Measurements from ENCODE around the gene PRDM12. TPM values are rescaled to one million over a fixed set of nuclear protein-coding genes. Genes with fewer than 3 reads are reported as not detected.

The PRDM12 gene
- total RNA-seq, 1 donor from 2014 or later: not detected

GRCh38 chr9:130670644-130671043, 6.2 kb downstream of the PRDM12 start:
- POLR2A ChIA-PET: no interaction called here
- no peak for TF ChIP-seq CTCF (IDR thresholded peaks at IDR 0.05)
- intact Hi-C loops (cut with micrococcal nuclease): no loop called here
- peaks cover 6% of the 10 kb centered on the region for H3K4me1 Mint-ChIP-seq
- CTCF ChIA-PET: no interaction called here
- DNase-seq: no peak
- no peaks in the 10 kb centered on the region for H3K36me3 Mint-ChIP-seq (ENCODE audit: low read depth)
- ATAC-seq (ENCODE audit: low read depth): no peak
- H3K27me3 Mint-ChIP-seq: peaks cover 26% of the 10 kb centered on the region
- H3K27ac Mint-ChIP-seq: no peak overlapping the region
- H3K9me3 Mint-ChIP-seq: no peaks in the 10 kb centered on the region
- H3K4me3 Mint-ChIP-seq: no peak overlapping the region

- intact Hi-C loops (cut with micrococcal nuclease): no loop called here
- CTCF ChIA-PET: no interaction called here
- H3K36me3 Mint-ChIP-seq (ENCODE audit: low read depth): no peaks in the 10 kb centered on the region
- H3K4me3 Mint-ChIP-seq: no peak overlapping the region
- no peak for TF ChIP-seq CTCF (IDR thresholded peaks at IDR 0.05)
- no peak overlapping the region for H3K27ac Mint-ChIP-seq
- H3K27me3 Mint-ChIP-seq: peaks cover 20% of the 10 kb centered on the region
- H3K4me1 Mint-ChIP-seq: no peaks in the 10 kb centered on the region
- no peak for ATAC-seq (ENCODE audit: low read depth)
- H3K9me3 Mint-ChIP-seq: no peaks in the 10 kb centered on the region
- POLR2A ChIA-PET: interaction anchor here (0.6 kb wide), 1 partner anchor 235 kb away, joined by 8 read pairs; no protein-coding TSS in a partner anchor
- DNase-seq: no peak
Observed at GRCh38 chr9:130672466-130672865, 8.1 kb downstream of the PRDM12 start.

GRCh38 chr9:130672933-130673615, 8.7 kb downstream of the PRDM12 start:
- ChIA-PET CTCF (no interaction called here), POLR2A (no interaction called here)
- intact Hi-C loops (cut with micrococcal nuclease): no loop called here
- no peak overlapping the region for H3K4me3 Mint-ChIP-seq
- no peaks in the 10 kb centered on the region for H3K4me1 Mint-ChIP-seq
- no peak for TF ChIP-seq CTCF (IDR thresholded peaks at IDR 0.05)
- H3K27ac Mint-ChIP-seq: no peak overlapping the region
- ATAC-seq (ENCODE audit: low read depth): no peak
- no peak for DNase-seq
- H3K9me3 Mint-ChIP-seq: no peaks in the 10 kb centered on the region
- H3K27me3 Mint-ChIP-seq: peaks cover 15% of the 10 kb centered on the region
- no peaks in the 10 kb centered on the region for H3K36me3 Mint-ChIP-seq (ENCODE audit: low read depth)

GRCh38 chr9:130675396-130675795, 11.0 kb downstream of the PRDM12 start:
- intact Hi-C loops (cut with micrococcal nuclease): no loop called here
- ATAC-seq (ENCODE audit: low read depth) (no peak), DNase-seq (no peak)
- TF ChIP-seq CTCF (IDR thresholded peaks at IDR 0.05): no peak
- H3K27me3 Mint-ChIP-seq: peaks cover 9% of the 10 kb centered on the region
- no peak overlapping the region for H3K27ac Mint-ChIP-seq
- POLR2A ChIA-PET: no interaction called here
- no peaks in the 10 kb centered on the region for H3K9me3 Mint-ChIP-seq
- no peaks in the 10 kb centered on the region for H3K36me3 Mint-ChIP-seq (ENCODE audit: low read depth)
- CTCF ChIA-PET: no interaction called here
- H3K4me3 Mint-ChIP-seq: no peak overlapping the region
- H3K4me1 Mint-ChIP-seq: no peaks in the 10 kb centered on the region

GRCh38 chr9:130677252-130677651, 12.9 kb downstream of the PRDM12 start:
- Mint-ChIP-seq H3K4me3 (no peak overlapping the region), H3K27me3 (peaks cover 8% of the 10 kb centered on the region), H3K27ac (no peak overlapping the region), H3K36me3 (ENCODE audit: low read depth) (no peaks in the 10 kb centered on the region), H3K9me3 (no peaks in the 10 kb centered on the region), H3K4me1 (peaks cover 6% of the 10 kb centered on the region)
- no peak for TF ChIP-seq CTCF (IDR thresholded peaks at IDR 0.05)
- no peak for ATAC-seq (ENCODE audit: low read depth)
- no peak for DNase-seq
- ChIA-PET POLR2A (no interaction called here), CTCF (no interaction called here)
- intact Hi-C loops (cut with micrococcal nuclease): no loop called here
